22Rv1 (cell line): ENCODE results near the gene TP73.

Experiments used
- CTCF ChIP-seq: fragments of 450-650 bp; IDR thresholded peaks from 2 replicates; pipeline ENCODE4 v1.5.1; 2017; ENCODE audit warnings: mild to moderate bottlenecking
- ZFX ChIP-seq: fragments of 450-650 bp; IDR thresholded peaks from 2 replicates; pipeline ENCODE4 v1.6.1; 2017; ENCODE audit warnings: antibody characterized with exemption, borderline replicate concordance

- TF ChIP-seq CTCF (no peak), ZFX (no peak)
Observed at GRCh38 chr1:3772715-3773571, 120.6 kb downstream of the TP73 start, which contains the start of gene SMIM1.
